SU-DHL-6 (cell line): Measurements from ENCODE around the gene ADAM8.
A peak's percentile ranks its signal among the peaks of the same experiment; 100 is the strongest.

Experiments
- H2AFZ ChIP-seq: fragments of 200-600 bp; sonication (generic); 2 replicates; pipeline ENCODE4 v1.6.1; 2014; ENCODE audit warnings: low read depth, mild to moderate bottlenecking, moderate library complexity, mixed read lengths, antibody characterized with exemption, low read length; ENCODE audit not compliant: severe bottlenecking
- H3F3A ChIP-seq: fragments of 200-600 bp; shearing (Covaris generic); 2 replicates; pipeline ENCODE4 v1.6.0; 2016; ENCODE audit warnings: antibody characterized with exemption, mild to moderate bottlenecking; ENCODE audit not compliant: insufficient read depth
- H3K27ac ChIP-seq: fragments of 200-600 bp; sonication (generic); 2 replicates; pipeline ENCODE4 v1.5.1; 2016; ENCODE audit warnings: low read depth, mild to moderate bottlenecking, low read length, moderate library complexity, mixed read lengths
- H3K27me3 ChIP-seq: fragments of 200-600 bp; sonication (generic), shearing (Covaris generic); 2 replicates; pipeline ENCODE4 v1.6.0; 2014; ENCODE audit warnings: mild to moderate bottlenecking, low read length
- H3K36me3 ChIP-seq: fragments of 200-600 bp; sonication (generic); 2 replicates; pipeline ENCODE4 v1.6.1; 2014; ENCODE audit warnings: mild to moderate bottlenecking, low read length, mixed read lengths
- H3K4me2 ChIP-seq: fragments of 300-600, 200-600 bp; shearing (Covaris generic), sonication (generic); 2 replicates; pipeline ENCODE4 v1.6.0; 2014; ENCODE audit warnings: low read length, low read depth, mild to moderate bottlenecking; ENCODE audit not compliant: poor library complexity, severe bottlenecking
- H3K4me3 ChIP-seq: fragments of 200-600 bp; sonication (generic); 2 replicates; pipeline ENCODE4 v1.5.1; 2014; ENCODE audit warnings: antibody characterized with exemption, low read length, mild to moderate bottlenecking, mixed read lengths; ENCODE audit not compliant: insufficient read depth, poor library complexity, severe bottlenecking
- H3K79me2 ChIP-seq: fragments of 200-600 bp; sonication (generic); 2 replicates; pipeline ENCODE4 v1.6.1; 2014; ENCODE audit warnings: mild to moderate bottlenecking, low read length, moderate library complexity; ENCODE audit not compliant: insufficient read depth
- H3K9ac ChIP-seq: fragments of 200-600 bp; sonication (generic); 2 replicates; pipeline ENCODE4 v1.7.0; 2014; ENCODE audit warnings: mild to moderate bottlenecking, low read length
- H3K9me2 ChIP-seq: fragments of 200-600 bp; sonication (generic); replicated peaks from 2 replicates; pipeline ENCODE4 v1.6.1; 2014; ENCODE audit warnings: low read length; ENCODE audit not compliant: insufficient read depth
- H3K9me3 ChIP-seq: fragments of 200-600 bp; sonication (generic); 2 replicates; pipeline ENCODE4 v1.6.1; 2014; ENCODE audit warnings: low read length, mixed read lengths; ENCODE audit not compliant: insufficient read depth
- H4K20me1 ChIP-seq: fragments of 200-600 bp; sonication (generic); 2 replicates; pipeline ENCODE4 v1.6.1; 2014; ENCODE audit warnings: low read depth, mild to moderate bottlenecking, antibody characterized with exemption, low read length, moderate library complexity, mixed read lengths
- CTCF ChIP-seq: fragments of 200-600 bp; sonication (generic); IDR thresholded peaks from one replicate; pipeline ENCODE4 v1.5.1; 2017; ENCODE audit warnings: antibody characterized with exemption, mild to moderate bottlenecking, low read length, moderate library complexity; ENCODE audit not compliant: insufficient read depth, poor library complexity, severe bottlenecking
- EZH2phosphoT487 ChIP-seq: fragments of 200-600 bp; sonication (generic), shearing (Covaris generic); conservative IDR thresholded peaks from 2 replicates; pipeline ENCODE4 v1.6.1; 2018; ENCODE audit warnings: mild to moderate bottlenecking, antibody characterized with exemption, low read length, moderate library complexity, mixed read lengths

The ADAM8 gene

GRCh38 chr10:133275684-133276092, 980 bp downstream of the ADAM8 start:
- H2AFZ ChIP-seq: no peak overlapping the region
- no peaks in the 10 kb centered on the region for H3F3A ChIP-seq
- no peaks in the 10 kb centered on the region for H3K9me2 ChIP-seq
- H3K9me3 ChIP-seq: no peaks in the 10 kb centered on the region
- H3K79me2 ChIP-seq: no peaks in the 10 kb centered on the region
- no peaks in the 10 kb centered on the region for H4K20me1 ChIP-seq
- no peaks in the 10 kb centered on the region for H3K36me3 ChIP-seq
- no peaks in the 10 kb centered on the region for H3K27me3 ChIP-seq
- H3K4me2 ChIP-seq: peak overlapping the region; percentile 36
- no peak overlapping the region for H3K4me3 ChIP-seq
- no peak overlapping the region for H3K27ac ChIP-seq
- H3K9ac ChIP-seq: no peak overlapping the region
- TF ChIP-seq CTCF (peak; percentile 34), EZH2phosphoT487 (no peak)

- Histone ChIP-seq H3K36me3 (no peaks in the 10 kb centered on the region), H3K4me3 (no peak overlapping the region), H3F3A (no peaks in the 10 kb centered on the region), H3K27ac (no peak overlapping the region), H3K9ac (no peak overlapping the region; the same call in 1 of the 2 replicates), H3K9me2 (no peaks in the 10 kb centered on the region), H3K9me3 (no peaks in the 10 kb centered on the region), H4K20me1 (no peaks in the 10 kb centered on the region), H3K79me2 (no peaks in the 10 kb centered on the region), H3K27me3 (no peaks in the 10 kb centered on the region), H3K4me2 (peak overlapping the region; percentile 23), H2AFZ (no peak overlapping the region)
- no peak for TF ChIP-seq EZH2phosphoT487
- no peak for TF ChIP-seq CTCF
Observed at GRCh38 chr10:133274751-133275683, 1.7 kb downstream of the ADAM8 start.

GRCh38 chr10:133273534-133274143, 3.0 kb downstream of the ADAM8 start:
- no peaks in the 10 kb centered on the region for H3K36me3 ChIP-seq
- H3K27me3 ChIP-seq: no peaks in the 10 kb centered on the region
- no peak overlapping the region for H3K4me3 ChIP-seq
- no peak overlapping the region for H3K9ac ChIP-seq
- H3K9me3 ChIP-seq: no peaks in the 10 kb centered on the region
- H2AFZ ChIP-seq: no peak overlapping the region
- no peaks in the 10 kb centered on the region for H3F3A ChIP-seq
- no peaks in the 10 kb centered on the region for H4K20me1 ChIP-seq
- no peak for TF ChIP-seq EZH2phosphoT487
- TF ChIP-seq CTCF: no peak
- H3K27ac ChIP-seq: no peak overlapping the region
- no peaks in the 10 kb centered on the region for H3K79me2 ChIP-seq
- no peak overlapping the region for H3K4me2 ChIP-seq
- H3K9me2 ChIP-seq: no peaks in the 10 kb centered on the region
